ENCODE results near the gene TMEM17.
"Not testable (repeated sequence)": the region's sequence is repeated elsewhere in the genome, so short reads cannot be mapped to it uniquely, and the experiment has no call there.

Gene TMEM17

DNA sequence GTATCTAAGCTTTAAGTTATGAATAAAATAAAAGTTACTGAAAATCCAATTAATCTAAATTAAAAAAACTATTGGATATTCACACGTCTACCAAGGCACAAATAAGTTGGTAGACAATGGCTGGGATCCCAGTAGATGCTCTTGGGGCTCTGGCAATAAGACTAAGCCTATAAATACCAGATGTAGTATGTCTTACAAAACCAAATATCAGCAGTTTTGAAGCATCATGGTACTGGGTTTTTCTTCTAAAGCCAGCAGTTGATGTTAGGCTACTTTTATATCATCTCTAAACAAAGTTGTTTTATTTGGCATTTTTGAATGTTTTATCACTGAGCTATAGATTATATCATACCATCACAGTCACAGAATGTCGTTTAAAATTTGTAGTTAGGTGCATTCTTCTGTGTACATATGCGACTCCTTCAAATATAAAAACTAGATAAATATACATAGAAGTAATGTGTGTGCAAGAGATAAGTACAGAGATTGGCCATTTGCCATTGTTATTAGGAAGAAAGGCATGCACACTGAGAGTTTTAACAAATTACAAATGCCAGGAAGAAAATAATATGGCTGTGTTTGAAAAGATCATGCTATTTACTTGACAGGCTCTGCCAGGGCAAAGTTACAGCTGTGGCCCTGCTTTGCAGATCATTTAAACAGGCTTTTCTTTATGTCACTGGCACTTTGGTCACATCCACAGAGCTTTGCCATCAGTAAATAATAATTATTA lies 21.6 kb upstream of the TMEM17 start:
- TF ChIP-seq, protein P1, sequence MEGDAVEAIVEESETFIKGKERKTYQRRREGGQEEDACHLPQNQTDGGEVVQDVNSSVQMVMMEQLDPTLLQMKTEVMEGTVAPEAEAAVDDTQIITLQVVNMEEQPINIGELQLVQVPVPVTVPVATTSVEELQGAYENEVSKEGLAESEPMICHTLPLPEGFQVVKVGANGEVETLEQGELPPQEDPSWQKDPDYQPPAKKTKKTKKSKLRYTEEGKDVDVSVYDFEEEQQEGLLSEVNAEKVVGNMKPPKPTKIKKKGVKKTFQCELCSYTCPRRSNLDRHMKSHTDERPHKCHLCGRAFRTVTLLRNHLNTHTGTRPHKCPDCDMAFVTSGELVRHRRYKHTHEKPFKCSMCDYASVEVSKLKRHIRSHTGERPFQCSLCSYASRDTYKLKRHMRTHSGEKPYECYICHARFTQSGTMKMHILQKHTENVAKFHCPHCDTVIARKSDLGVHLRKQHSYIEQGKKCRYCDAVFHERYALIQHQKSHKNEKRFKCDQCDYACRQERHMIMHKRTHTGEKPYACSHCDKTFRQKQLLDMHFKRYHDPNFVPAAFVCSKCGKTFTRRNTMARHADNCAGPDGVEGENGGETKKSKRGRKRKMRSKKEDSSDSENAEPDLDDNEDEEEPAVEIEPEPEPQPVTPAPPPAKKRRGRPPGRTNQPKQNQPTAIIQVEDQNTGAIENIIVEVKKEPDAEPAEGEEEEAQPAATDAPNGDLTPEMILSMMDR (IDR thresholded peaks at IDR 0.05; ENCODE audit: low read depth, low read length): no peak

DNA sequence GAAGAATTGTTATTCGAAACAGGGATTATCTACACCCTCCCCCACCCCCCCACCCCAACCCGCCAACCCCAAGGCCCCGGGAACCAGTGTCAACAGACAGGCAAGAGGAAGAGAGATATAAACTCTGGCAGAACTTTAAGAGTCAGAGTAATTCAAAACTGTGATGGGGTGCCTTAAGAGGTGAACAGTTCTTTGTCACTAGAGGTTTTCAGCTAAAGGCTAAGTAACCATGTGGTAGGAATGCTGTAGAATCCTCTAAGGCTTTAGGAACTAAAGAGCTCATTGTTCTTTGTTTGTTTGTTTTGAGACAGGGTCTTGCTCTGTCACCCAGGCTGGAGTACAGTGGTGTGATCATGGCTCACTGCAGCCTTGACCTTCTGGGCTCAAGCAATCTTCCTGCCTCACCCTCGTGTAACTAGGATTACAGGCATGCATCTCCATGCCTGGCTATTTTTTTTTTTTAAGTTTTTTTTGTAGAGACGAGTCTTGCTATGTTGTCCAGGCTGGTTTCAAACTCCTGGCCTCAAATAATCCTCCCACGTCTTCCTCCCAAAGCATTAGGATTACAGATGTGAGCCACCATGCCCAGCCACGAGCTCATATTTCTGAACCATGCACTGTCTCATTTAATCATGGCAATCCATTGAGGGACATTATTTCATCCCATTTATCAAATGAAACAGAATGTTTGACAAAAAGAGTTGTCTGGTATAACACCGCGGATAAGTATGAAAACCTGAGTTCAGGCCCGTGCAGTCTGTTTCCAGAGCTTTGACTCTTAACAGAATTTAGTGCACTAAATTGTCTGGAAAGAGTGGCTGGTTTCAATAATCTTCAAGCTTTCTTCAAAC lies 20.8 kb upstream of the TMEM17 start:
- TF ChIP-seq, protein P1 (IDR thresholded peaks at IDR 0.05; ENCODE audit: low read depth, low read length): no peak
- DNase-seq (ENCODE audit: extremely low read depth, low read depth): no peak

More for the DNA sequence above, 21.6 kb upstream of the TMEM17 start:
- no peak for DNase-seq (ENCODE audit: extremely low read depth, low read depth)

DNA sequence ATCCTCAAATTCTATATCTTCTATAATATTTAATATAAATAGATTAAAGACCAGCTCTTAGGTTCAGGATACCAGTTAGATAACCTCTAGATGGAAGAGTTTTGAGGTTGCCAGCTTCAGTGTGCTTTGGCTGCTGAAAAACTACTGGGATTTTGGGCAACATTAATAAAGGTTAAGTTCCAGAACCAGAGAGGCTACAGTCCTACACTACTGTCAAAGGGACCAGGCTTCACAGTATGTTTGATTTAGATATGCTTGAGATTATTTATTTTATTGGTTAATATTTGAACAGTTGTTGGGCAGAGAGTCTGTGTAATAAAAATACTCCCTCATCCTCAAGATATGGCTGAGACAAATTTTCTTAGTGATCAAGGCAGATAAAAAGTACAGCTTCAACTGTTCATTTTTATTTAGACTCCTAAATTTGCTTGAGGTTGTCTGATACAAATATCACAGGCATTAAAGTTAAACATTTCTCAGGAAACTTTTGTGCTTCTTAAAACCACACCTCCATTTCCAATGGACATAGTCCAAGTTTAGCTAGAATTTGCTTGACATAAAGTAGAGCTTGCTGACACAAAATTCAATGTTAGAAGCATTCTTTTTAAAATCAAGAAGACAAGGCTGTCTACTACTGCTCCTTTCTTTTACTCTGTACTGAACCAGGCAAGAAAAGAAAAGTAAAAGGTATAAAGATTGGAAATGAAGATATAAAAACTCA lies 19.7 kb upstream of the TMEM17 start:
- DNase-seq (ENCODE audit: extremely low read depth, low read depth): no peak
- TF ChIP-seq, protein P1 (IDR thresholded peaks at IDR 0.05; ENCODE audit: low read depth, low read length): no peak

DNA sequence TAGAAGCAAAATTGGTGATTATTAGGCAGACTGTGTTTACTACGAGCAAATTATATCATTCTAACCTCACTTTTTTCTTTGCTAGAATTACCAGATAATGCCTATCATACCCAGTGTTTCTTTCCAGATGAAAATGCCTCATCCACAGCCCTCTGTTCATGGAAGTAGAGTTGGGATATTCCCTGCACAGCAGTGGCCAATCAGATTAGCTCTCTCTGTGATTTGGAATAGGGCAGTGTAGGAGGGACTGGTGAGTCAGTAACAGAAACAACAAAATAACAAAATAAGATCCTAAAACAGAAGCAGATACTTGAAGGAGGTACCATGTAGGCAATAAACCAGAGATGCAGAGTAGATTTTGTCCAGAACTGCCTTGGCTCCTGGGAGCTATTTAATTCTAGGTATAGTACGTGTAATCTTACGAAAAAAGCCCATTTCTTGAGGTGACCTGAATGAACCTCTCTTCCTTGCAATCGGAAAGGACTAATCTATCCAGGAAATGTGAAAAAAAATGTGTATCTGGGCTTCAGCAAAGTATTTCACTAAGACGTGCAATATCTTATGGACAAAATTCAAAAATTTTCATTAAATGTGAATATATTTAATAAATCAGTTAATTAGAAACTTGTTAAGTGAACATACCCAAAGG lies 18.4 kb upstream of the TMEM17 start:
- DNase-seq (ENCODE audit: extremely low read depth, low read depth): no peak
- TF ChIP-seq, protein P1 (IDR thresholded peaks at IDR 0.05; ENCODE audit: low read depth, low read length): no peak

DNA sequence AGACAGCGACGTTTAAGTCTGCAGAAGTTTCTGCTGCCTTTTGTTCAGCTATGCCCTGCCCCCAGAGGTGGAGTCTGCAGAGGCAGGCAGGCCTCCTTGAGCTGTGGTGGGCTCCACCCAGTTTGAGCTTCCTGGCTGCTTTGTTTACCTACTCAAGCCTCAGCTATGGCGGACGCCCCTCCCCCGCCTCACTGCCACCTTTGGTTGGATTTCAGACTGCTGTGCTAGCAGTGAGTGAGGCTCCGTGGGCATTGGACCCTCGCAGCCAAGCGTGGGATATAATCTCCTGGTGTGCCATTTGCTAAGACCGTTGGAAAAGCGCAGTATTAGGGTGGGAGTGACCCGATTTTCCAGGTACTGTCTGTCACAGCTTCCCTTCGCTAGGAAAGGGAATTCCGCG lies 15.1 kb upstream of the TMEM17 start:
- DNase-seq (ENCODE audit: extremely low read depth, low read depth): not testable (repeated sequence)

DNA sequence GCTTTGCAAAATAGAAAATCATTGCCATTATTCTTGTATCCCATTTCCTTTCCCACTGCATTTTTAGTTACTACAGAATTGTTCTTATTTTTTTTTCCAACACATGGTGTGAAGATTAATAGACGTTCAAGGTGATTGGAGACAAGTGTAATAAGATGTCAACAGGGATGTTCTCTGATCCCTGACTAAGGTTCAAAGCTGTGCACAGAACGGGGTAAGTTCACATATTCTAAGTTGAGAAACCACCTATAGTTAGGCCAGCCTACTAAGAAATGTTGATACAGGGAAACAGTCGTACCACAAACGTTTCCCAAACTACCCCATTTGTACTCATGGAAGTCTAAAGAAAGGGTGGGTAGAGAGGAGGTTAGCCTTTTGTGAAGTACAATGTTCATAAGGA lies 6.4 kb upstream of the TMEM17 start:
- TF ChIP-seq, protein P1 (IDR thresholded peaks at IDR 0.05; ENCODE audit: low read depth, low read length): no peak
- no peak for DNase-seq (ENCODE audit: extremely low read depth, low read depth)

DNA sequence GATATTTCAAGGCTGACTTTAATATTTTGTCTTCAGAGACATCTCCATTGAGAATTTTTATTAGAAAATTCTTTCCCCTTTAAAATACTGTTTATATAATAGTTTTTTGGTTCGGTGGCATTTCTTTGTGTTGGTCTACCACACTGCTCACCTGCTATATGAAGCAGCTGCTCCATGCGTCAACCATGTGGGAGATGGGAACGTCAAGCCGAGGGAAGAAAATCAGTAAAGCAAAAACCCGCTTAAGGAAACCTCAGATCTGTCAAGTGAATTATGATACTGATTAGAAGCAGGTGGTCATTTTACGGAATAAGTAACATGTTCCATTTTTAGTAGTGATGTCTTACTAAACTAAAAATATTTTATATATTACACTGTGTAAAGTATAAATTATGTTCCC lies 5.6 kb upstream of the TMEM17 start:
- DNase-seq (ENCODE audit: extremely low read depth, low read depth): no peak
- TF ChIP-seq, protein P1 (IDR thresholded peaks at IDR 0.05; ENCODE audit: low read depth, low read length): no peak

Measured in AG09319 (cell line).